Effector memory CD4-positive, alpha-beta T cell (primary cell): ENCODE results near the gene OR6N2.

Experiments
- DNase-seq, 3 donors: peaks; one replicate each; pipeline ENCODE4 v3.0.0-alpha.2; 2020
- H3K27ac ChIP-seq: 2 replicates; pipeline ENCODE4 v1.7.0; 2013; ENCODE audit warnings: mild to moderate bottlenecking, low read length, moderate library complexity; ENCODE audit not compliant: insufficient read depth, poor library complexity, severe bottlenecking
- H3K27me3 ChIP-seq: replicated peaks from 2 replicates; pipeline ENCODE4 v1.7.0; 2013; ENCODE audit warnings: mild to moderate bottlenecking, low read length; ENCODE audit not compliant: insufficient read depth, control insufficient read depth, poor library complexity, severe bottlenecking
- H3K36me3 ChIP-seq: 2 replicates; pipeline ENCODE4 v1.7.0; 2013; ENCODE audit warnings: mild to moderate bottlenecking, low read length, moderate library complexity; ENCODE audit not compliant: control insufficient read depth, insufficient read depth
- H3K4me1 ChIP-seq: 2 replicates; pipeline ENCODE4 v1.7.0; 2013; ENCODE audit warnings: low read length, mild to moderate bottlenecking; ENCODE audit not compliant: control insufficient read depth, insufficient read depth, poor library complexity, severe bottlenecking
- H3K4me3 ChIP-seq: 2 replicates; pipeline ENCODE4 v1.7.0; 2013; ENCODE audit warnings: low read length, low read depth, mild to moderate bottlenecking; ENCODE audit not compliant: insufficient read depth, poor library complexity, severe bottlenecking
- H3K9me3 ChIP-seq: 2 replicates; pipeline ENCODE4 v1.7.0; 2013; ENCODE audit warnings: mild to moderate bottlenecking, low read length, moderate library complexity; ENCODE audit not compliant: control insufficient read depth

The OR6N2 gene

GRCh38 chr1:158810311-158810710 lies 29.3 kb upstream of the OR6N2 start:
- no peak overlapping the region for H3K4me3 ChIP-seq
- no peaks in the 10 kb centered on the region for H3K27me3 ChIP-seq
- no peak for DNase-seq
- no peaks in the 10 kb centered on the region for H3K9me3 ChIP-seq
- no peaks in the 10 kb centered on the region for H3K36me3 ChIP-seq
- no peaks in the 10 kb centered on the region for H3K4me1 ChIP-seq
- H3K27ac ChIP-seq = no peak overlapping the region

DNA sequence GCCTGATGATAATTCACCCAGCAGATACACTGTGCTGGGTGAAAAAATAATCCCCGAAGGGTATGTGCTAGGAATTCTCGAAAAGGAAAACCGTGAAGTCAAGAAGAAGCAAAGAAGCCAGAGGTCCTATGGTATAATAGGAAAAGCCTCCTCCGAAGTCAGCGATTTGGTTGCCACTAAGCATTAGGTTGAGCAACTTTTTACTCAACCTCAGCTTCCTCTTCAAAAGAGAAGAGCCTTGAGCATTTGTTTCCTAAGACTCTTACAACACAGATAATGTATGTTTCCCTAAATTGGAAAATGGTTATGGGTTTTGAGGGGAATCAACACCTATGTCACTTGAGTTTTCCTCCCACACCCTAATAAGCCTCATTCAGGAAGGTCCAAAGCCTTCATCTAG lies 28.9 kb upstream of the OR6N2 start:
- no peaks in the 10 kb centered on the region for H3K27me3 ChIP-seq
- H3K36me3 ChIP-seq = no peaks in the 10 kb centered on the region
- H3K27ac ChIP-seq = no peak overlapping the region
- DNase-seq = no peak
- no peaks in the 10 kb centered on the region for H3K9me3 ChIP-seq
- no peaks in the 10 kb centered on the region for H3K4me1 ChIP-seq
- no peak overlapping the region for H3K4me3 ChIP-seq

DNA sequence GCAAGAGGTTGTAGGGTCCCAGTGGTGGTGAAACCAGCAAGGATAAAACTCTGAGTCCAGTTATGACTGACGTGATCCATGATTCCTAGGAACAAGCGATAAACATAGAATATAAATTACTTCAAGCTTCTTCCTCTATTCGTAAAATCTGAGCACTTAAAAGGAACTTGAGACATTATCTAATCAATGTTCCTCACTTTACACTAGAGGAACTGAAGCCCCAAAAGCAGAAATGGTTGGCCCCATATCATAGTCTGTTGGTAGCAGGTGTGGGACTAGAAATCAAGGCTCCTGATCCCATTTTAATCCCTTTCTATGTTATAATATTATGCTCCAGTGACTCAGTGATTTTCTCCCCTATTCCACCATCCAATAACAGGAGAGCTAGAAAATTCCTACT lies 28.3 kb upstream of the OR6N2 start:
- Histone ChIP-seq H3K9me3 (no peaks in the 10 kb centered on the region), H3K4me1 (no peaks in the 10 kb centered on the region), H3K36me3 (no peaks in the 10 kb centered on the region), H3K27ac (no peak overlapping the region), H3K4me3 (no peak overlapping the region), H3K27me3 (no peaks in the 10 kb centered on the region)
- DNase-seq = no peak

GRCh38 chr1:158806916-158807536 lies 26.0 kb upstream of the OR6N2 start:
- Histone ChIP-seq H3K4me1 (no peaks in the 10 kb centered on the region), H3K27ac (no peak overlapping the region), H3K4me3 (no peak overlapping the region), H3K36me3 (no peaks in the 10 kb centered on the region), H3K27me3 (no peaks in the 10 kb centered on the region), H3K9me3 (no peaks in the 10 kb centered on the region)
- DNase-seq = no peak

GRCh38 chr1:158803678-158804077 lies 22.7 kb upstream of the OR6N2 start:
- H3K4me3 ChIP-seq = no peak overlapping the region
- no peak for DNase-seq

DNA sequence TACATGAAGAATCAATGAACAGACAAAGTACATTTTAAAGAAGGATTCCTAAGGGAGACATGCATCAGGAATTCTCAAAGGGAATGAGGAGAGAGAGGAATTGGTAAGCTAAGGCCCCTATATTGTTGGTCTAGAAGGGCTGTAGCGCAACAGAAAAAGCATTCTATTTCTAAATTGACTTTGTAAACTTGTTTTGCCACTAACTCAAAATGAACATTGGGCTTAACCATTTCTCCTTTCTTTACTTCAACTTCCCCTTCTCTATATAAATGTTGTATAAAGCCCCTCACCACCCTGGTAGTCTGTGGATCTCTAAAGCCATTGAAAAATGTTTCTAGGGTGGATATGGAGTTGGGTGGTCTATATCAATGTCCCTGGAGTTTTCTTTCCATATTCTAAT lies 20.4 kb upstream of the OR6N2 start:
- no peaks in the 10 kb centered on the region for H3K9me3 ChIP-seq
- no peak for DNase-seq
- H3K27ac ChIP-seq = no peak overlapping the region
- H3K4me1 ChIP-seq = no peaks in the 10 kb centered on the region
- no peaks in the 10 kb centered on the region for H3K27me3 ChIP-seq
- no peaks in the 10 kb centered on the region for H3K36me3 ChIP-seq
- no peak overlapping the region for H3K4me3 ChIP-seq

More at GRCh38 chr1:158803678-158804077, 22.7 kb upstream of the OR6N2 start:
- Histone ChIP-seq H3K4me1 (no peaks in the 10 kb centered on the region), H3K36me3 (no peaks in the 10 kb centered on the region), H3K27ac (no peak overlapping the region), H3K27me3 (no peaks in the 10 kb centered on the region), H3K9me3 (no peaks in the 10 kb centered on the region)

- H3K4me1 ChIP-seq = no peaks in the 10 kb centered on the region
- no peaks in the 10 kb centered on the region for H3K9me3 ChIP-seq
- no peak overlapping the region for H3K4me3 ChIP-seq
- H3K27me3 ChIP-seq = no peaks in the 10 kb centered on the region
- DNase-seq = no peak
- H3K27ac ChIP-seq = no peak overlapping the region
- no peaks in the 10 kb centered on the region for H3K36me3 ChIP-seq
Measured at GRCh38 chr1:158800526-158800925, 19.5 kb upstream of the OR6N2 start.

DNA sequence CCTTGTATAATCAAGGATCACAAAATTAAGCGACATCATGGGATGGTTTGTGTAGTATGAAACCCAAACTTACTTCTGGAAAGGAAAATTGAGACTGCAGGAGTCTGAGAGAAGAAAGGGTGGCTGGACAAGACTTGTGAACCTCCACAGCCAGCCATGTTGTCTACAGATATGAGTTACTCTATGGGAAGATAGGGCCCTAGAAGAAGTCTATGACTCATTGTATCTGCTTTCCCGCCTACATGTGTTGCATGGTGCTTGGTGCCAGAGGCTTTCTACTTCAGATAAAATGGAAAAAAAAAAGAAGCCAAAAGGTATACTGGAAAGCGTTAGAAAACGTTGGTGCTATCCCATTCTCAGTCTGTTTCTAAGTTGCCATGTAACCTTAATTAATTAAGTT lies 18.7 kb upstream of the OR6N2 start:
- H3K4me1 ChIP-seq = no peaks in the 10 kb centered on the region
- H3K27ac ChIP-seq = no peak overlapping the region
- H3K27me3 ChIP-seq = no peaks in the 10 kb centered on the region
- no peaks in the 10 kb centered on the region for H3K9me3 ChIP-seq
- H3K36me3 ChIP-seq = no peaks in the 10 kb centered on the region
- no peak for DNase-seq
- no peak overlapping the region for H3K4me3 ChIP-seq

- Histone ChIP-seq H3K4me3 (no peak overlapping the region), H3K27ac (no peak overlapping the region), H3K27me3 (no peaks in the 10 kb centered on the region), H3K9me3 (no peaks in the 10 kb centered on the region), H3K4me1 (no peaks in the 10 kb centered on the region), H3K36me3 (no peaks in the 10 kb centered on the region)
- DNase-seq = no peak
Measured at GRCh38 chr1:158798531-158798930, 17.5 kb upstream of the OR6N2 start.

GRCh38 chr1:158794247-158794646 lies 13.2 kb upstream of the OR6N2 start:
- Histone ChIP-seq H3K36me3 (no peaks in the 10 kb centered on the region), H3K27ac (no peak overlapping the region), H3K4me1 (no peaks in the 10 kb centered on the region), H3K9me3 (no peaks in the 10 kb centered on the region), H3K4me3 (no peak overlapping the region), H3K27me3 (no peaks in the 10 kb centered on the region)
- no peak for DNase-seq
